Lower leg skin (tissue), 4 donors: ENCODE data around the gene REP15. TPM values are rescaled to one million over a fixed set of nuclear protein-coding genes. Genes with fewer than 3 reads are reported as not detected.
"Not testable (repeated sequence)": the region's sequence is repeated elsewhere in the genome, so short reads cannot be mapped to it uniquely, and the experiment has no call there.

Source experiments
- DNase-seq, 2 donors: peaks; one replicate each; pipeline ENCODE4 v3.0.0-alpha.2; 2019; ENCODE audit warnings: low spot score in 2 of 2
- H3K4me3 ChIP-seq: fragments of 200-600 bp; sonication (generic); 2 replicates; pipeline ENCODE4 v1.5.1; 2017; ENCODE audit warnings: mild to moderate bottlenecking, low read depth; ENCODE audit not compliant: poor library complexity, severe bottlenecking
- POLR2A ChIP-seq, 2 donors: fragments of 450-650 bp; IDR thresholded peaks; one replicate each; pipeline ENCODE4 v1.6.1; 2016 to 2017; ENCODE audit warnings: antibody characterized with exemption in 2 of 2, mild to moderate bottlenecking in 1 of 2, moderate library complexity in 1 of 2
- WGBS, 2 donors: methylation state at CpG; one replicate each; pipeline ENCODE4 v1.1.5; 2018; 5-methylcytosine and 5-hydroxymethylcytosine counted together
- intact Hi-C: fragments of 100-400 bp; cut with DNase I; formaldehyde crosslinking; loops from one replicate; pipeline ENCODE4 v1.15.0; 2023; ENCODE audit warnings: low total_unique reads
- total RNA-seq, 4 donors: library from RNA; depleted of rRNA; stranded (reverse); fragments of >200 nt; gene quantifications; one replicate each; pipeline ENCODE4 v1.1.0, GENCODE V29; 2016
- TF ChIP-seq, protein P1 (sequence below), 3 donors: fragments of 450-650 bp; IDR thresholded peaks; one replicate each; pipeline ENCODE4 v1.5.1; 2016; ENCODE audit warnings: antibody characterized with exemption in 3 of 3, mild to moderate bottlenecking in 3 of 3, moderate library complexity in 2 of 3

REP15 gene
- total RNA-seq, 4 donors from 2014 or later = 0.55 to 3.5 (median 0.83) TPM

- WGBS, 2 donors = 64 to 70% methylated on average over 1 of the region's 1 CpG
- no peak for TF ChIP-seq POLR2A (IDR thresholded peaks at IDR 0.05)
- TF ChIP-seq, protein P1, sequence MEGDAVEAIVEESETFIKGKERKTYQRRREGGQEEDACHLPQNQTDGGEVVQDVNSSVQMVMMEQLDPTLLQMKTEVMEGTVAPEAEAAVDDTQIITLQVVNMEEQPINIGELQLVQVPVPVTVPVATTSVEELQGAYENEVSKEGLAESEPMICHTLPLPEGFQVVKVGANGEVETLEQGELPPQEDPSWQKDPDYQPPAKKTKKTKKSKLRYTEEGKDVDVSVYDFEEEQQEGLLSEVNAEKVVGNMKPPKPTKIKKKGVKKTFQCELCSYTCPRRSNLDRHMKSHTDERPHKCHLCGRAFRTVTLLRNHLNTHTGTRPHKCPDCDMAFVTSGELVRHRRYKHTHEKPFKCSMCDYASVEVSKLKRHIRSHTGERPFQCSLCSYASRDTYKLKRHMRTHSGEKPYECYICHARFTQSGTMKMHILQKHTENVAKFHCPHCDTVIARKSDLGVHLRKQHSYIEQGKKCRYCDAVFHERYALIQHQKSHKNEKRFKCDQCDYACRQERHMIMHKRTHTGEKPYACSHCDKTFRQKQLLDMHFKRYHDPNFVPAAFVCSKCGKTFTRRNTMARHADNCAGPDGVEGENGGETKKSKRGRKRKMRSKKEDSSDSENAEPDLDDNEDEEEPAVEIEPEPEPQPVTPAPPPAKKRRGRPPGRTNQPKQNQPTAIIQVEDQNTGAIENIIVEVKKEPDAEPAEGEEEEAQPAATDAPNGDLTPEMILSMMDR (IDR thresholded peaks at IDR 0.05) = no peak
- no peak overlapping the region for H3K4me3 ChIP-seq
- DNase-seq = no peak
- intact Hi-C loops = loop anchor here (10.0 kb wide), 2 partner anchors 91 to 211 kb away; no protein-coding TSS in a partner anchor
Measured at GRCh38 chr12:27733791-27734190, 37.5 kb downstream of the REP15 start.

DNA sequence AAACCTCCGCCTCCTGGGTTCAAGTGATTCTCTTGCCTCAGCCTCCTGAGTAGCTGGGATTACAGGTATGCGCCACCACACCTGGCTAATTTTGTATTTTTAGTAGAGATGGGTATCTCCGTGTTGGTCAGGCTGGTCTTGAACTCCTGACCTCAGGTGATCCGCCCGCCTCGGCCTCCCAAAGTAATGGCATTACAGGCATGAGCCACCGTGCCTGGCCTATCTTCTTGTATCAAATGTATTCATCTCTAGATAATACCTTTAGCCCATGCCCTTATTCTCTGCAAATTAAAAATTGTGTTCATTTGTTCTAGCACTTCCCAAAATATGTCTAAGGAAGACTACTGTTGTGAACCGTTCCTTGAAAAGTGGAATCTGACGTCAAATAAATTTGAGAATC is 38.1 kb downstream of the REP15 start:
- not testable (repeated sequence) for H3K4me3 ChIP-seq, DNase-seq
- intact Hi-C loops = loop anchor here (10.0 kb wide), 2 partner anchors 90 to 210 kb away; no protein-coding TSS in a partner anchor
- WGBS, 2 donors = 92 to 95% methylated on average over 9 of the region's 9 CpGs

- WGBS, 2 donors = 95 to 98% methylated on average over 5 of the region's 5 CpGs
- intact Hi-C loops = no loop called here
- no peak for DNase-seq
- TF ChIP-seq POLR2A (IDR thresholded peaks at IDR 0.05) = no peak
- TF ChIP-seq, protein P1 (IDR thresholded peaks at IDR 0.05) = no peak
- H3K4me3 ChIP-seq = no peak overlapping the region
Measured at GRCh38 chr12:27743601-27744000, 47.4 kb downstream of the REP15 start.

DNA sequence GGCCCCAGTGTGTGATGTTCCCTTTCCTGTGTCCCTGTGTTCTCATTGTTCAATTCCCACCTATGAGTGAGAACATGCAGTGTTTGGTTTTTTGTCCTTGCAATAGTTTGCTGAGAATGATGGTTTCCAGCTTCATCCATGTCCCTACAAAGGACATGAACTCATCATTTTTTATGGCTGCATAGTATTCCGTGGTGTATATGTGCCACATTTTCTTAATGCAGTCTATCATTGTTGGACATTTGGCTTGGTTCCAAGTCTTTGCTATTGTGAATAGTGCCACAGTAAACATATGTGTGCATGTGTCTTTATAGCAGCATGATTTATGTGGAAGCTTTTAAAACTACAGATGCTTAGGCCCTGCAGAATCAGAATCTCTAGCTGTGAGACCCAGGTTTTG is 49.5 kb downstream of the REP15 start:
- H3K4me3 ChIP-seq, intact Hi-C loops, DNase-seq: not testable (repeated sequence)
- WGBS, 2 donors = 84 to 94% methylated on average over 1 of the region's 1 CpG

Other genes starting within 250 kb of the REP15 start
- gene SMCO2, start 249.7 kb upstream of the REP15 start, total RNA-seq = not detected
- 10 to 100 TPM; 47.2 to 77.3 (median 52.7) TPM for gene PPFIBP1, start 172.2 kb upstream of the REP15 start, total RNA-seq
- gene MRPS35, start 14.4 kb downstream of the REP15 start, total RNA-seq = 10 to 100 TPM; 25.1 to 60.9 (median 32.9) TPM
- 10 to 100 TPM; 12.0 to 21.7 (median 19.8) TPM for gene KLHL42, start 83.8 kb downstream of the REP15 start, total RNA-seq
- gene MANSC4, start 83.8 kb downstream of the REP15 start, total RNA-seq = not detected